ENCODE measurements around the gene PUS7.
"Not testable (repeated sequence)": the region's sequence is repeated elsewhere in the genome, so short reads cannot be mapped to it uniquely, and the experiment has no call there.

The PUS7 gene

GRCh38 chr7:105521717-105522463 lies at the start of gene PUS7:
Gene PUS7 (minus strand): TSS chr7:105522271. CDS start chr7:105508512, 13,759 bp downstream.
- DNase-seq (ENCODE audit: low read depth in 2 of 3, low spot score in 1 of 3), result peak; percentile 64 to 82 (median 68)

GRCh38 chr7:105567821-105568220 lies 45.8 kb upstream of the PUS7 start:
- no peak for DNase-seq (ENCODE audit: low read depth in 2 of 3, low spot score in 1 of 3)

- no peak for DNase-seq (ENCODE audit: low read depth in 2 of 3, low spot score in 1 of 3)
Observed at GRCh38 chr7:105567024-105567423, 45.0 kb upstream of the PUS7 start.

- no peak for DNase-seq (ENCODE audit: low read depth in 2 of 3, low spot score in 1 of 3)
Observed at GRCh38 chr7:105565190-105565589, 43.1 kb upstream of the PUS7 start.

GRCh38 chr7:105559926-105560325 lies 37.9 kb upstream of the PUS7 start:
- DNase-seq (ENCODE audit: low read depth in 2 of 3, low spot score in 1 of 3), result no peak

- no peak for DNase-seq (ENCODE audit: low read depth in 2 of 3, low spot score in 1 of 3)
Observed at GRCh38 chr7:105538339-105538738, 16.3 kb upstream of the PUS7 start.

GRCh38 chr7:105532709-105533460 lies 10.8 kb upstream of the PUS7 start:
- DNase-seq (ENCODE audit: low read depth in 2 of 3, low spot score in 1 of 3), result no peak

GRCh38 chr7:105531792-105532671 lies 10.0 kb upstream of the PUS7 start, which contains the start of gene RINT1:
Gene RINT1 (plus strand): TSS chr7:105532201. CDS start chr7:105532316, 115 bp downstream.
- DNase-seq (ENCODE audit: low read depth in 2 of 3, low spot score in 1 of 3), result peak; percentile 86 to 92 (median 88)

GRCh38 chr7:105530546-105530945 lies 8.5 kb upstream of the PUS7 start:
- DNase-seq (ENCODE audit: low read depth in 2 of 3, low spot score in 1 of 3), result no peak

GRCh38 chr7:105530126-105530525 lies 8.1 kb upstream of the PUS7 start:
- no peak for DNase-seq (ENCODE audit: low read depth in 2 of 3, low spot score in 1 of 3)

GRCh38 chr7:105527737-105528136 lies 5.7 kb upstream of the PUS7 start:
- DNase-seq (ENCODE audit: low read depth in 2 of 3, low spot score in 1 of 3), result not testable (repeated sequence)

- DNase-seq (ENCODE audit: low read depth in 2 of 3, low spot score in 1 of 3), result no peak
Observed at GRCh38 chr7:105524840-105525239, 2.8 kb upstream of the PUS7 start.

GRCh38 chr7:105524423-105524822 lies 2.4 kb upstream of the PUS7 start:
- DNase-seq (ENCODE audit: low read depth in 2 of 3, low spot score in 1 of 3), result not testable (repeated sequence)

- DNase-seq (ENCODE audit: low read depth in 2 of 3, low spot score in 1 of 3), result peak; percentile 29 to 46 (median 35)
Observed at GRCh38 chr7:105521027-105521716, 899 bp downstream of the PUS7 start.

- DNase-seq (ENCODE audit: low read depth in 2 of 3, low spot score in 1 of 3), result not testable (repeated sequence)
Observed at GRCh38 chr7:105520620-105521019, 1.5 kb downstream of the PUS7 start.

GRCh38 chr7:105519353-105519752 lies 2.7 kb downstream of the PUS7 start:
- no peak for DNase-seq (ENCODE audit: low read depth in 2 of 3, low spot score in 1 of 3)

GRCh38 chr7:105515610-105516009 lies 6.5 kb downstream of the PUS7 start:
- DNase-seq (ENCODE audit: low read depth in 2 of 3, low spot score in 1 of 3), result not testable (repeated sequence)

- no peak for DNase-seq (ENCODE audit: low read depth in 2 of 3, low spot score in 1 of 3)
Observed at GRCh38 chr7:105512926-105513526, 9.0 kb downstream of the PUS7 start.

GRCh38 chr7:105512415-105512814 lies 9.7 kb downstream of the PUS7 start:
- no peak for DNase-seq (ENCODE audit: low read depth in 2 of 3, low spot score in 1 of 3)

GRCh38 chr7:105502173-105502572 lies 19.9 kb downstream of the PUS7 start:
- no peak for DNase-seq (ENCODE audit: low read depth in 2 of 3, low spot score in 1 of 3)

Measured in stimulated activated CD4-positive, alpha-beta T cell treated with anti-CD3 and anti-CD28 coated beads, Interleukin-12 subunit alpha, Interleukin-12 subunit beta, amount 100 ng/mL, for 48 hours (primary cell).